ENCODE measurements around the gene SHPK. TPM values are rescaled to one million over a fixed set of nuclear protein-coding genes. Genes with fewer than 3 reads are reported as not detected.

SHPK gene
- total RNA-seq, 1 experiment from 2014 or later = 19.6 TPM

GRCh38 chr17:3590768-3591167 is 45.3 kb downstream of the SHPK start (continued):
- TF ChIP-seq, protein P1, sequence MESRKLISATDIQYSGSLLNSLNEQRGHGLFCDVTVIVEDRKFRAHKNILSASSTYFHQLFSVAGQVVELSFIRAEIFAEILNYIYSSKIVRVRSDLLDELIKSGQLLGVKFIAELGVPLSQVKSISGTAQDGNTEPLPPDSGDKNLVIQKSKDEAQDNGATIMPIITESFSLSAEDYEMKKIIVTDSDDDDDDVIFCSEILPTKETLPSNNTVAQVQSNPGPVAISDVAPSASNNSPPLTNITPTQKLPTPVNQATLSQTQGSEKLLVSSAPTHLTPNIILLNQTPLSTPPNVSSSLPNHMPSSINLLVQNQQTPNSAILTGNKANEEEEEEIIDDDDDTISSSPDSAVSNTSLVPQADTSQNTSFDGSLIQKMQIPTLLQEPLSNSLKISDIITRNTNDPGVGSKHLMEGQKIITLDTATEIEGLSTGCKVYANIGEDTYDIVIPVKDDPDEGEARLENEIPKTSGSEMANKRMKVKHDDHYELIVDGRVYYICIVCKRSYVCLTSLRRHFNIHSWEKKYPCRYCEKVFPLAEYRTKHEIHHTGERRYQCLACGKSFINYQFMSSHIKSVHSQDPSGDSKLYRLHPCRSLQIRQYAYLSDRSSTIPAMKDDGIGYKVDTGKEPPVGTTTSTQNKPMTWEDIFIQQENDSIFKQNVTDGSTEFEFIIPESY (IDR thresholded peaks at IDR 0.05; ENCODE audit: extremely low read depth, insufficient replicate concordance, low read length) = no peak

GRCh38 chr17:3590231-3590630 is 45.8 kb downstream of the SHPK start:
- ChIA-PET POLR2A (no interaction called here), RAD21 (ENCODE audit: low non-redundant PET in 1 of 2, low total read pairs in 2 of 2, uncharacterized antibody in 2 of 2, unreplicated experiment in 2 of 2) (no interaction called here), CTCF (no interaction called here)
- H3K27ac ChIP-seq (ENCODE audit: low read depth, low read length) = no peak overlapping the region
- ATAC-seq (no peak), DNase-seq (ENCODE audit: low read depth, low spot score) (no peak)
- H2AFZ ChIP-seq (ENCODE audit: low read depth, low read length, poor library complexity, severe bottlenecking) = no peak overlapping the region
- no peaks in the 10 kb centered on the region for H3K27me3 ChIP-seq (ENCODE audit: insufficient read depth, low read length)
- TF ChIP-seq SIN3A (IDR thresholded peaks at IDR 0.05; ENCODE audit: low read depth) (no peak), CTCF (IDR thresholded peaks at IDR 0.05 in 2 of 3, conservative IDR thresholded peaks at IDR 0.05 in 1 of 3; ENCODE audit: borderline replicate concordance in 1 of 3, insufficient read depth in 1 of 3, low read depth in 2 of 3, low read length in 2 of 3) (no peak), RAD21 (IDR thresholded peaks at IDR 0.05; ENCODE audit: low read depth) (no peak), ZFX (IDR thresholded peaks at IDR 0.05) (no peak), ZNF274 (IDR thresholded peaks at IDR 0.05; ENCODE audit: low read depth, low read length) (no peak), CEBPB (IDR thresholded peaks at IDR 0.05; ENCODE audit: low read depth) (no peak), YY1 (IDR thresholded peaks at IDR 0.05; ENCODE audit: extremely low read depth, insufficient replicate concordance, low read depth, low read length) (no peak), POLR2A (IDR thresholded peaks at IDR 0.05; ENCODE audit: borderline replicate concordance, extremely low read depth, insufficient read depth, insufficient read length) (no peak)
- TF ChIP-seq, protein P1 (IDR thresholded peaks at IDR 0.05; ENCODE audit: extremely low read depth, insufficient replicate concordance, low read length) = no peak
- TF ChIP-seq, protein P2, sequence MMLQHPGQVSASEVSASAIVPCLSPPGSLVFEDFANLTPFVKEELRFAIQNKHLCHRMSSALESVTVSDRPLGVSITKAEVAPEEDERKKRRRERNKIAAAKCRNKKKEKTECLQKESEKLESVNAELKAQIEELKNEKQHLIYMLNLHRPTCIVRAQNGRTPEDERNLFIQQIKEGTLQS (IDR thresholded peaks at IDR 0.05) = no peak
- no peak overlapping the region for H3K9ac ChIP-seq (ENCODE audit: low read length)
- no peaks in the 10 kb centered on the region for H3K79me2 ChIP-seq (ENCODE audit: insufficient read depth, low read length)
- no peaks in the 10 kb centered on the region for H3K9me3 ChIP-seq (ENCODE audit: control insufficient read depth in 1 of 2, insufficient read depth in 1 of 2, low read depth in 1 of 2, low read length in 2 of 2)
- H3K4me3 ChIP-seq (replicated peaks in 1 of 2; ENCODE audit: low read depth in 1 of 2, low read length in 2 of 2) = no peak overlapping the region
- no peaks in the 10 kb centered on the region for H3K9me2 ChIP-seq (ENCODE audit: insufficient read depth)
- H3K4me1 ChIP-seq (ENCODE audit: control insufficient read depth in 1 of 2, insufficient read depth in 2 of 2, low read length in 2 of 2) = no peaks in the 10 kb centered on the region
- peaks cover 3 to 5% of the 10 kb centered on the region in 2 experiments; a peak in 1 of 4 replicates for H3K36me3 ChIP-seq (ENCODE audit: control insufficient read depth in 1 of 2, insufficient read depth in 2 of 2, low read length in 2 of 2)
- H3K4me2 ChIP-seq (ENCODE audit: low read length) = no peak overlapping the region
- intact Hi-C loops (cut with micrococcal nuclease) = no loop called here
- H4K20me1 ChIP-seq (ENCODE audit: insufficient read depth) = no peaks in the 10 kb centered on the region
- no TSS peak for BruUV-seq (replicated peaks)

Measured in HCT116 (cell line).